NCI-H187 treated with DMSO at 0.1 percent for 48 hours (cell line): ENCODE data around the gene AKAP10.
"Not testable (repeated sequence)": the region's sequence is repeated elsewhere in the genome, so short reads cannot be mapped to it uniquely, and the experiment has no call there.

Source experiments
- DNase-seq: peaks from one replicate; lab custom pipeline; 2025; lab: John Stamatoyannopoulos, UW

Gene AKAP10

GRCh38 chr17:19979917-19980770, 2.5 kb upstream of the AKAP10 start:
- DNase-seq = no peak

GRCh38 chr17:19978805-19979211, 1.2 kb upstream of the AKAP10 start:
- DNase-seq = no peak

- DNase-seq = no peak
Measured at GRCh38 chr17:19978209-19978802, 678 bp upstream of the AKAP10 start.

DNA sequence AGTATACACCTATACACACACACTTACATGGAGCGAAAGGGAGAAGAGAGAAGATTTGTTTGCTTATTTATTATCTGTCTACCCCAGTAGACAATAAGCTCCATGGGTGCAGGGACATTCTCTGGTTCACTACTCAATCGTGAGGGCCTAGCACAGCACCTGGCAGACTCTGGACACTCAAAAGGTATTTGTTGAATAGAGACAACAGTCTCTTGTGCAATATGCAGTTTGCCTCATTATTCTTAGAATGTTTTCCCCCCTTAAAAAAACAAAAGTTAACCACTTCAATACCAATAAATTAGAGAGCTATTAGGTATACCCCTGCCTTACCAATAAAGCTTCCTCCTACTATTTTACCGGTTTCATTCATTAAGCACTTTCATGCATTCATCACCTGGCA, 2.0 kb downstream of the AKAP10 start:
- DNase-seq = no peak

GRCh38 chr17:19973156-19973555, 4.5 kb downstream of the AKAP10 start:
- DNase-seq = no peak

- DNase-seq = not testable (repeated sequence)
Measured at GRCh38 chr17:19962954-19963353, 14.7 kb downstream of the AKAP10 start.

DNA sequence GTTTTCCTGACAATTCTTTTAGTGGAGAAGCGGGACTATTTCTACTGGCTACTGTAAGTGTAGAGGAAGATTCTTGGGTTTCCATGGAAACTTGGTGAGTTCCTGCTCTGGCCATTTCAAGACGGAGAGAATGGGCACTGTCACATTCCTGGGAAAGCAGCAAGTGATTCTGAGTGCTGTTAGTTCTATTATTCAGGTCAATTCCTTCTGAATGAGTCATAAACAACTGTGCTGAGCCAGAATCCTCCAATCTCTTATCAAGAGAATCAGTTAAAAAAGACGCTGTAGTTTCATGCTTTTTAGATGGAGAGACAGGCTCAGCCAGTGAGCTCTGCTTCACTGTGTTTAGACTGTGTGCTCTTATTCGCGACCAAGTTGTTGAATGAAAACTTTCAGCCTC, 19.6 kb downstream of the AKAP10 start:
- no peak for DNase-seq

DNA sequence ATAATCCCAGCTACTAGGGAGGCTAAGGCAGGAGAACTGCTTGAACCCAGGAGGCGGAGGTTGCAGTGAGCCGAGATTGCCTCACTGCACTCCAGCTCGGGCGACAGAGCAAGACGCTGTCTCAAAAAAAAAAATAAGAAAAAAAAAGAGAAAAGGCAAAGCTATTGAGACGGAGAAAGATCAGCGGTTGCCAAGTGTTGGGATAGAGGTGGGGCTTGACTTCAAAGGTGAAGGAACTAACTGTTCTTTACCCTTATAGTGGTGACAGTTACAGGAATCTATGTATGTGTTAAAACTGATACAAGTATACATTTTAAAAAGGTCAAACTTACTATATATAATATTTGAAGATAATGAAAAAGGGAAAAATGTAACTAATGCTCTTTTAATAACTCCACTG, 22.5 kb downstream of the AKAP10 start:
- DNase-seq = no peak

GRCh38 chr17:19951411-19951810, 26.2 kb downstream of the AKAP10 start:
- not testable (repeated sequence) for DNase-seq

- not testable (repeated sequence) for DNase-seq
Measured at GRCh38 chr17:19950624-19951195, 26.9 kb downstream of the AKAP10 start.

- no peak for DNase-seq
Measured at GRCh38 chr17:19948116-19948943, 29.3 kb downstream of the AKAP10 start.

GRCh38 chr17:19946921-19947320, 30.7 kb downstream of the AKAP10 start:
- no peak for DNase-seq

DNA sequence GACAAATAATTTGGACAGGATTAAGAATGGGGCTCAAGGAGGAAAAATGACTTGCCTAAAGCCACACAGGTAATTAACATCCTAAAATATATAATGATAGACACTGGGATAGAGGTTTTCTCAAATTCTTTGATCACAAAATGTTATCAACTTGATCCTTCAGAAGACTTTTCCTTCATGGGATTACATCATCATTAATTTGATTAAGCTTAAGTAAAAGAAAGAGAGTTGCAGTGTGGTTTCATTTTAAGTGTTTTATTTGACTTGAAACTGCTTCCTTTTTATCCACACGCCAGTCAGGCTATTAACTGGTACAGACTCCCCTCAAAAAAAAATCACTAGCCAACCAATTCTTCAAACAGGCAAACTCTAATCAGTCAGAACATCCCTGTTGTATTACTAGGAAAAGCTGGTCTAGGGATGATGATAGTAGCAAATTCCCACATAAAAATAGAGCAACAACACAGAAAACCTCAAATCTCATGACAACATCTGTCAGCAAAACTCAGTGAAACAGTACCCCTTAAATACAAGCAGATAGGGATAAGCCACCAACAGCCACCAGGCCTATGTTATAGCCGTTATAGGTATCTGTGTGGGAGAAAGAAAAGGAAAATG, 32.5 kb downstream of the AKAP10 start:
- DNase-seq = no peak

- DNase-seq = no peak
Measured at GRCh38 chr17:19943599-19943998, 34.0 kb downstream of the AKAP10 start.

- DNase-seq = no peak
Measured at GRCh38 chr17:19943026-19943425, 34.6 kb downstream of the AKAP10 start.

DNA sequence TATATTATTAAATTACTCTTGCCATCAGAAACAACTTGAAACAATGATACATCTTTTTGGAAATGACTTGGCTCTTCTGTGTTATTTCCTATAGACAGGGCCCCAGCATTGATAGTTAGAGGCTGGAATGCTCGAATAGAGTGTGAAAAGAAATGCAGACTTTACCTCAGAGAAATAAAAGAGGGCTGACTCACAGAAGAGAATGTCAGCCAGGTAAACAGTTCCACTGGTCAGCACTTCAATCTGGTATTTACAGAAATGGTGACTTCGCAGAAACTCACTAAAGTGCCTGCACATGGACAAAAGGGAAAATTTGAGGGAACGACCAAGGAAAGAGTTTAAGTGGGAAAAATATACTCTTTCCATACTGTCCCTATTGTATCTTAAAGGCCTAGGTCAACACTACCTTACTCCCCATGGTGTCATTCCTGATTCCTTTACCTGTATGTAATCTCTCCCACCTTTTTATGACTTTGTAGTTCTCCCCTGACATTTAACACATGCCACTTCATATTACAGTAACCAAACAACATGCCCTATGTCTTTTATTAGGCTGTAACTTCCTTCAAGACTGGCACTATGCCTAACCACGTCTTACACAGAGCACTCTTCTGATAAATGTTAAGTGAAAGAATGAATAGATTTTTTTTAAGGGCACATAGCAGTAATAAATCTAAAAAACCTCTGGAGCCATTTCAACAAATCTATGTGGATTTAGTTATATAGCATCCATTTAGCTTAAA, 36.7 kb downstream of the AKAP10 start:
- no peak for DNase-seq

- no peak for DNase-seq
Measured at GRCh38 chr17:19939993-19940721, 37.5 kb downstream of the AKAP10 start.

DNA sequence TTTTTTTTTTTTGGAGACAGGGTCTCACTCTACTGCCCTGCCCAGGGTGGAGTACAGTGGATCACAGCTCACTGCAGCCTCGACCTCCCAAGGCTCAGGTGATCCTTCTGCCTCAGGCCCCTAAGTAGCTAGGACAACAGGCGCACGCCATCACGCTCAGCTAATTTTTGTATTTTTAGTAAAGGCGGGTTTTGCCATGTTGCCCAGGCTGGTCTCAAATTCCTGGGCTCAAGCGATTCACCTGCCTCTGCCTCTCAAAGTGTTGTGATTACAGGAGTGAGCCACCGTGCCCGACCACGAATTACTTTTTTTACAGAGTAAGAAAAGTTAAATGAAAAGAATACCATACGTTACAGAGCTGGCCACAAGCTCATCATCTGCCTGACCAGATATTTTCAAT, 38.9 kb downstream of the AKAP10 start:
- DNase-seq = no peak

GRCh38 chr17:19937522-19937921, 40.1 kb downstream of the AKAP10 start:
- no peak for DNase-seq

DNA sequence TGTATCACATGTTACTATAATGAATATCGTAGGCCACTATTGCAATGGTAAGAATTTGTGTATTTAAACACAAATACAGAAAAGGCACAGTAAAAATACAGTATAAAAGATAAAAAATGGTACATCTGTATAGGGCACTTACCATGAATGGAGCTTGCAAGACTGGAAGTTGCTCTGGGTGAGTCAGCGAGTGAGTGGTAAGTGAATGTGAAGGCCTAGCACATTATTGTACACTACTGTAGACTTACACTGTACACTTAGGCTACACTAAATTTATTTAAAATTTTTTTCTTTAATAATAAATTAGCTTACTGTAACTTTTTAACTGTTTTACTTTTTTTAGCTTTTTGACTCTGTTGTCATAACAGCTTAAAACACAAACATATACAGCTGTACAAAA, 42.5 kb downstream of the AKAP10 start:
- no peak for DNase-seq

DNA sequence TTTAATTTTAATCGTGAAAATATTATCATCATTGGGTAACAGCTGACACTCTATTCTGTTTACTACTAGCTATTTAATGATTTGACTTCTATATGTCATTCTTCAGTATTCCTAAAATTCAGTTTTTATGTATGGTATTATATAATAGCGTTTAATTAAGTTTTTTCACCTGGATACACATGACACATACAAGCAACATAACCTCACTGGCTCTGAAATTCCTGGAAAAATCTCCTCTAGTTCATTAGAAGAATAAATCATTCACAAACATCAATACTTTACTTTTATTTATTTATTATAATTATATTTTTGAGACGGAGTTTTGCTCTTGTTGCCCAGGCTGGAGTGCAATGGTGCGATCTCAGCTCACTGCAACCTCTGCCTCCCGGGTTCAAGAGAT, 44.0 kb downstream of the AKAP10 start:
- no peak for DNase-seq
